NCI-H748 treated with DMSO at 0.1 percent for 48 hours (cell line): ENCODE data around the gene RASSF3.
"Not testable (repeated sequence)": the region's sequence is repeated elsewhere in the genome, so short reads cannot be mapped to it uniquely, and the experiment has no call there.

Experiments used
- DNase-seq: peaks from one replicate; lab custom pipeline; 2025; lab: John Stamatoyannopoulos, UW

RASSF3 gene, protein sequence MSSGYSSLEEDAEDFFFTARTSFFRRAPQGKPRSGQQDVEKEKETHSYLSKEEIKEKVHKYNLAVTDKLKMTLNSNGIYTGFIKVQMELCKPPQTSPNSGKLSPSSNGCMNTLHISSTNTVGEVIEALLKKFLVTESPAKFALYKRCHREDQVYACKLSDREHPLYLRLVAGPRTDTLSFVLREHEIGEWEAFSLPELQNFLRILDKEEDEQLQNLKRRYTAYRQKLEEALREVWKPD

DNA sequence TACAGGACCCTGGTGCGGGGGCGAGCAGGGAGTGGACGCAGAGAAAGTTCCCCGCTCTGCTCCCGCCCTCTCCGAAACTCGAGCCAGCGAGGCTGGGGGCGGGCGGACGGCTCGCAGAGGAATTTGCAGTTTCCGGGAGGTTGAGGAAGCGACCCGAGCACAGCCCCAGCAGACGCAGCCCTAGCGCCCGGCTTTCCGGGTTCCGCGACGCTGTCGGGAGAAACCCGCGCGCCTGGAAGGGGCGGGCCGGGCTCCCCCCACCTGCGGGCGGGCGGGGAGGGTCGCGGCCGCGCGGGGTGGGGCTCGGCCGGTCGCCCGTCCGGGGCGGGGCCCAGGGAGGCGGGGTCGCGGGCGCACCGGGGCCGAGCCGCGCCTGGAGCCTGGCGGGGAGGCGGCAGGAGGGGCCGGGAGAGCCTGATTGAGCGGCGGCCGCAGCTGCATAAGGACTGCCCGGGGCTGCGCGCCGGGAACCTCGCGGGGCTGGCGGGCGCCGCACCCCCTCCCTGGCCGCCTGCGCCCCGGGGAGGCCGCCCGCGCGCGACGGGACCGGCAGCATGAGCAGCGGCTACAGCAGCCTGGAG, at the start of gene RASSF3:
TSS of gene RASSF3 (plus strand) at position 417 of the 581 bp plus-strand sequence. CDS start at position 555, 138 bp downstream.
- DNase-seq = peak; percentile 42

DNA sequence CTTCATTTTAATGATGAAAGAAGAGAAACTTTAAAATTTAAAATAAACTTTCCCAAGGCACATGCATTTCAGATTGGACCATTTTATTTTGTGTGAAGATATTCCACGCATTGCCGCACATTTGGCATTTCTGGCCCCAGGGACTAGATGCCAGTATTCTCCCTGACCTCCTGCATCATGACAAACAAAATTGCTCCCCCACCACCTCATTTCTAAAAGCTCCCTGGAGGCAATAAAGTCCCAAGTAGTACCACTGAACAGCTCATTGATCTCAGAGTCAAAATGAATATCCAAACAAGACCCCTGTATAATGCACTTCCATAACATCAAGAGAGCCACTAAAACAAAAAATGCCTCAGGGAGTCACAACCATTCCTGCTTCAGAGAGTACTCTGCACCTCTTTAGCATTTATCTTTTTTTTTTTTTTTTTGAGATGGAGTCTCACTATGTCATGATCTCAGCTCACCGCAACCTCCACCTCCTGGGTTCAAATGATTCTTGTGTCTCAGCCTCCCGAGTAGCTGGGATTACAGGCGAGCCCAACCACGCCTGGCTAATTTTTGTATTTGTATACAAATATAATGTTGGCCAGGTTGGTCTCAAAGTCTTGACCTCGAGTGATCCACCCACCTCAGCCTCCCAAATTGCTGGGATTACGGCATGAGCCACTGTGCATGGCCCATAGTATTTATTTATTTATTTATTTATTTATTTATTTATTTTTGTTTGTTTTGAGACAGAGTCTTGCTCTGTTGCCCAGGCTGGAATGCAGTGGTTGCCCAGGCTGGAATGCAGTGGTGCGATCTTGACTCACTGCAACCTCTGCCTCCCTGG, 48.8 kb upstream of the RASSF3 start:
- no peak for DNase-seq

DNA sequence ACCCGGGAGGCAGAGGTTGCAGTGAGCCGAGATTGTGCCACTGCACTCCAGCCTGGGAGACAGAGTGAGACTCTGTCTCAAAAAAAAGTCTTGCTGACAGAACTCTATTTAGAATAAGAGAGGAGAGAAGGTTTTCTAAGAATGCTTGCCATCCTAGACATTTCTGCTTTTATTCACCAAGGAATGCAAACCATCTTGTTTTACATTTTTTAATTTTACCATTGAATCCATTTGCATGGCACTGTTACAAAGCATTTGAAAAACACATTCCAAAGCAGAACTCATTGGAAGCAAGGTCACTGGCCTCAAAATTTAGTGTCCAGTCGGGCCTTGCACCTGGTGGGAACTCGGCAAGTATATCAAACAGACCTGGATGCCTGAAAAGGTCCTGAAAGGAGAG, 44.2 kb upstream of the RASSF3 start:
- no peak for DNase-seq

DNA sequence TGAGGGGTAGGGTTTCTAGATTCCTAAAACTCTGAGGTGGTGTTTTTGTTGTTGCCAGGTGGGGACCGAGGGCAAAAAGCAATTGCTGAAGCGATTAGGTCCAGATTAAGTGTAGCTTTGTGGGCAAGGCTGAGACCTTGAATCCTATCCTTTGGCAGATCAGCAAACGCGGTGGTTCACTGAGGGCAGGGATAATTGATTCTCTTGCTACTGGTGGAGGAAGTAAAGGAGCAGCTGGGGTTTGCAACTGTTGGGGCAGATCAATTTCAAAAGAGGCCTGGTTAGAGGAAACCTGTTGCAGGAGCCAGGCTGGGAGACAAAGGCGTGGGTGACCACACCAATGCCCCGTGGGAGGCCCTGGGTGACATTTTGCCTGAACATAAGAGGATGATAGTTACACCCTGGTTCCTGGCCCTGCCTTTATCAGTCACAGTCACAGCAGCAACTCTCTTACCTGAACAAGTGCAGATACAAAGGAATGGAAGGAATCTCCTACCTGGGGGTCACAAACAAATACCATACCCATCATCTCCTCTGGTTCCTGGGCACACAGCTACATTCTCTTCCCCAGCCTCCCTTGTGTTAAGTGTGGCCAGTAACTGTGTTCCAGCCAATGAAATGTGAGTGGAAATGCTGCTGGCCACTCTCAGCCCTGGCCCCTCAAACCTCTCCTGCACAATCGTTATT, 43.3 kb upstream of the RASSF3 start:
- no peak for DNase-seq

GRCh38 chr12:64567570-64567969, 42.7 kb upstream of the RASSF3 start:
- DNase-seq = no peak

DNA sequence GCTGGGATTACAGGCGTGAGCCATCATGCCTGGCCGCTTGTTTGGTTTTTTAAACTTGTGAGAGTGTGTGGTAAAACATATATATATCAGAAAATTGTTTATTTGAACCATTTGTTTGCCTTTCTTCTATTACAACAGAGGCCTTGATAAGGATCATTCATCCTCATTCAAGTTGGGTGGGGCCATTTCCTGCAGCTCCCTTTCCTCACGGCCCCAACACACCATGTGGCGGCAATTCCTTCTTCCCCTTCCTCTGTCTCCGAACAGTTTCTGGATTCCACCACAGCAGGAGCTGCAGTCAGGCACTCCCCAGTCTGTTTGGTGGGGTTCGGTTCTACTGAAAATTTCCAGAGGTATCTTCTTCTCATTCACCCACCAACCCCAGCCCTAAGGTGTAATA, 42.0 kb upstream of the RASSF3 start:
- no peak for DNase-seq

DNA sequence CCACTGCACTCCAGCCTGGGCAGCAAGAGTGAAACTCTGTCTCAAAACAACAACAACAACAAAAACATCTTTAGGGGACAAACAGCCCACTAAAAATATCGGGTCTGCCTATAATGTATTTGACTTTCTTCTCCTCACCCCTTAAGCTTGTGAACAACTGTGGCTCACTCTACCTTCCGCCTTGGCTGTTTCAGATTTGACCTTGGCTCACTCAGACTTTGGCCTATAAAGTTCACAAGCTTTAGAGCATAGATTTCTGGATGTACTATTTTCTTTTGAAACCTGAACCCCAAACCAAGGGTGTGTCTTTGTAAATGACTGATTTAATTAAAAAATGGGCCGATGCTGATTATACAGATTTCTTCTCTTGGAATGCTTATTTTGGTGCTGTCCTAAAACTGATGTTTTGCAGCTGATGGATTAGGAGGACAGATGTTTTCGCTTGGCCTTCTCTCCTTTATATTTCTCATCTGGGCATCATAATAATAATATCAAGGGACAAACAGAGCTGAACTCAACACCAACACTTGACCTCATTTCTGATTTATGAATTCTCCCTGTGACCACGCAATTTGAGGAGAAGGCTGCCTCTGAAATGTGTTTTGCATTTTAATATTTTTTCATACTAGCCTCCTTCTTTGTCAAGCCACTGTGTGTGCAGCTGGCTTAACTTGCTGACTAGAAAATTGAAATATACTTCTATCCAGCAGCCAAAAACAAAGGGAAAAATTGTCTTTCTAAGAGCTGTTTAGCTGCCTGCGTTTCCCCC, 40.2 kb upstream of the RASSF3 start:
- DNase-seq = no peak

- no peak for DNase-seq
Observed at GRCh38 chr12:64571411-64571810, 38.9 kb upstream of the RASSF3 start.

DNA sequence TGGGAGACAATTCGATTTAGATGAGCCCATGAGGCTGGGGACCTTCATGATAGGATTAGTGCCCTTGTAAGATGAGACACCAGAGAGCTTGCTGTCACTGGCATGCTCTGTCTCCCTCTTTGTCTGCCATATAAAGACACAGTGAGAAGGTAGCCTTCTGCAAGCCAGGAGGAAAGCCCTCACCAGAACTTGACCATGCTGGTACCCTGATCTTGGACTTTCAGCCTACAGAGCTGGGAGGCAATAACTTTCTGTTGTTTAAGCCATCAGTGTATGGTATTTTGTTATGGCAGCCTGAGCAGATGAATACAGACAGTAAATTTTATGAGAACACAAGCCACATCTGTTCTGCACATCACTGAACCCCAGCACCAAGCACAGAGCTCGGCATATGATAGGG, 38.1 kb upstream of the RASSF3 start:
- DNase-seq = no peak

DNA sequence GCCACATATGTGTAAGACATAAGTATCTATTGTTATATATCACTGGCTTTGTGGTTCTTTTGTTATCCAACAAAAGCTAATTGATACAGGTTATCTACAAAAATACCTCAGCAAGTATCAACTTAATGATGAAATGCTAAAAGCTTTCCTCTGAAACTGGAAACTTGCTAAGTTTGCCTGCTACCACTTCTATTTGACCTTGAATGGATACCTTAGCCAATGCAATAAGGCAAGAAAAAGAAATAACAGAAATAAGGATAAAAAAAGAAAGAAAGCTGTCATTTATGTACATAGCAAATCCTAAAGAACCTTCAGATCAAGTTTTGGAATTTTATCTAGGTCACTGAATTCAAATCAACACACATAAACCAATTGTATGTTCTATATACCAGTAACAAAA, 35.5 kb upstream of the RASSF3 start:
- no peak for DNase-seq

DNA sequence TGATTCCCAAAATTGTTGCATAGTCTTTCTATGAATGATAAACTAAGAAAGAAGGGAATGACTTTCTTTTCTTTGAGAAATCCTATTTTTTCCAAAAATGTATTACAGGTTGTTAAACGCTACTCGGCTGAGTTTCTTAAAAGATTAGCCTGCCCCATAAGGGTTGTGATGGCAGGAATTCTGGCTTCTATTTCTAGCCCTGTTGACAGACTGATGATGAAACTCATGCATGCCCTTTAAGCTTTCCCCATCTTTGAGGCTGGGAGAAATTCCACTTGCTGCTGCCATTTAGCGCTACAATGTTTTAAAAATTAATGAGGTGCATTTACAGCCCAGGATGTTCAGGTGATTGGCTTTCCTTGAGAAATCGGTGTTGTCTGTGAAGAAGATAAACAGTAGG, 33.2 kb upstream of the RASSF3 start:
- DNase-seq = no peak

DNA sequence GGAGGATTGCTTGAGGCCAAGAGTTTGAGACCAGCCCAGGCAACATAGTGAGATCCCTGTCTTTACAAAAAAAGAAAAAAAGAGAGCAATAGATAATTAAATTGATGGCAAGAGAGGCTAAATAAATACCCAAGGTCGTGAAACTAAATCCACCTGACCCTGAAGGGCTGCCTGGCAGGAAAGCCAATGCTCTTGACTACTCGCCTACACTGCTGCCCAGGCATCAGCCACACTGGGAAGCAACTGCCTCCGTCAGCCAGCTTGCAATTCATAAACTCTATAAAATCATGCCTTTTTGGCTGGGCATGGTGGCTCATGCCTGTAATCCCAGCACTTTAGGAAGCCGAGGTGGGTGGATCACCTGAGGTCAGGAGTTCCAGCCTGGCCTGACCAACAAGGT, 31.7 kb upstream of the RASSF3 start:
- DNase-seq = no peak

- DNase-seq = no peak
Observed at GRCh38 chr12:64580681-64581080, 29.6 kb upstream of the RASSF3 start.

DNA sequence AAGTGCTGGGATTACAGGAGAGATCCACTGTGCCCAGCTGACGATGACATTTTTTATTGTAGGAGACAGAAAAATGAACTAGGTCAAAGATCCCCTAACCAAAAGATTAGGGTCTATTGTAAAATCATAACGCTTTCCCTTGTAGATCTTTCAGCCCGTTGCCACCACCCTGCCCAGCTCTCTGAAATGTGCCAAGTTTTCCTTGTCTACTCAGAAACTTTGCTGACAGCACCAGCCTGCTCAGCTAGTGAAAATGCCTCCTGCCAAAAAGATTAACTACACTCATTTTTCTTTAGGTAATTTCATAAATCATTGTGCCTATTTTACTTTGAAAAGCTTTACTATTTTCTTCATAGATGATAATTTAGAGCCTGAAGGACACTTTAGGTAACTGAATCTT, 28.2 kb upstream of the RASSF3 start:
- no peak for DNase-seq

- DNase-seq = no peak
Observed at GRCh38 chr12:64582862-64583261, 27.4 kb upstream of the RASSF3 start.

DNA sequence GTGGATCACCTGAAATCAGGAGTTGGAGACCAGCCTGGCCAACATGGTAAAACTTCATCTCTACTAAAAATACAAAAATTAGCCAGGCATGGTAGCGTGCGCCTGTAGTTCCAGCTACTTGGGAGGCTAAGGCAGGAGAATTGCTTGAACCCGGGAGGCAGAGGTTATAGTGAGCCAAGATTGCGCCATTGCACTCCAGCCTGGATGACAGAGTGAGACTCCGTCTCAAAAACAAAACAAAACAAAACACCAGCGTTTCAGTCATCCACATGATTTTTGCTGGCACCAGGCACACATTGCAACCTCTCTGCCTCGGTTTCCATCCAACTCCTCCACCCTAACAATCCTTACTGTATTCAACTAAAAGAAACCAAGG, 26.9 kb upstream of the RASSF3 start:
- DNase-seq = not testable (repeated sequence)

GRCh38 chr12:64583771-64584421, 26.4 kb upstream of the RASSF3 start:
- no peak for DNase-seq

DNA sequence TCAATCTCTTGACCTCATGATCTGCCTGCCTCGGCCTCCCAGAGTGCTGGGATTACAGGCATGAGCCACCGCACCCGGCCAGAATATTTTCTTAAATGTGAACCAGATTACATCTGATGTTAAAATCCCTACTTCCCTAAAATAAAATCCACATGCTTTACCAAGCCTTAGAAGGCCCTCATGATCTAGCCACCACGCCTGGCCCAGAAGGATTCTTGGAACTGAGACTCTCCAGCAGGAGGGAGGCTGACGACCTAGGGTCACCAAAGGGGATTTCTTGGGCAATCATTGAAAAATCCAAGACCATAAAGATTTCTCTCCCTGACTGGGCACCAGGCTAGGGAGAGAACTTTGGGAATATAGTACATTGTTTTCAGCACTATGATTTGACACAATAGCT, 25.2 kb upstream of the RASSF3 start:
- no peak for DNase-seq

DNA sequence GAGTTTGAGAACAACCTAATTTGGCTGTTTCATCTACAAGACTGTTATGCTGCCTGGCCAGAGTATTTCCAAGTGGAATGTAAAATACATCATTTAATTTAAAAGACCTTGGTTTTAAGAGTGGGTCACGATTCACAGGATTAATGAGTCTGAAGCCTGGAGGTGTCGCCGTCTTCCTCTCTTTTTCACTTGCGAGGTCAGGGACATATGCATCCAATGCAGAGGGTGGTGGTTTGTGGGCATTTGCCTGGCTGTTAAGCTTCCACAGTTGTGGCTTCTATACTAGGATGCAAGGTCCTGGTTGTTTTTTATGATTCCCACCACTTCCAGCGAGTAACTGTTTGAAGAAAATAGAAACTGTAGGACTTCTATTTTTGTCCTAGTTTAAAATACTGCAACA, 22.8 kb upstream of the RASSF3 start:
- DNase-seq = no peak

GRCh38 chr12:64590183-64590582, 20.1 kb upstream of the RASSF3 start:
- DNase-seq = no peak
